Measurements from ENCODE around the gene GLE1.

The GLE1 gene

GRCh38 chr9:128504485-128505413 is at the start of gene GLE1:
Gene GLE1 (plus strand): TSS chr9:128504719. CDS start chr9:128504806, 87 bp downstream.
- DNase-seq, result peak; percentile 95 to 97 (median 96)

GRCh38 chr9:128454991-128455390 is 49.5 kb upstream of the GLE1 start:
- no peak for DNase-seq

GRCh38 chr9:128455849-128456612 is 48.5 kb upstream of the GLE1 start, which contains the start of gene ODF2:
Gene ODF2 (plus strand): TSS chr9:128456006. CDS start chr9:128456092, 86 bp downstream.
- peak; percentile 96 to 99 (median 98) for DNase-seq

GRCh38 chr9:128456613-128457061 is 47.9 kb upstream of the GLE1 start:
- DNase-seq, result peak; percentile 30 to 58 (median 40)

- DNase-seq, result no peak
These were observed 47.3 kb upstream of the GLE1 start for GRCh38 chr9:128457207-128457606.

- no peak for DNase-seq
These were observed 45.5 kb upstream of the GLE1 start for GRCh38 chr9:128459011-128459410.

GRCh38 chr9:128469070-128469469 is 35.4 kb upstream of the GLE1 start:
- DNase-seq, result no peak

- no peak for DNase-seq
These were observed 34.0 kb upstream of the GLE1 start for GRCh38 chr9:128470560-128470959.

GRCh38 chr9:128473104-128473503 is 31.4 kb upstream of the GLE1 start:
- no peak for DNase-seq

- DNase-seq, result no peak
These were observed 28.7 kb upstream of the GLE1 start for GRCh38 chr9:128475867-128476266.

- no peak for DNase-seq
These were observed 25.3 kb upstream of the GLE1 start for GRCh38 chr9:128479262-128479661.

GRCh38 chr9:128481561-128481960 is 23.0 kb upstream of the GLE1 start:
- no peak for DNase-seq

GRCh38 chr9:128482186-128482585 is 22.3 kb upstream of the GLE1 start:
- DNase-seq, result no peak

- no peak for DNase-seq
These were observed 19.7 kb upstream of the GLE1 start for GRCh38 chr9:128484686-128485413.

GRCh38 chr9:128485414-128485855 is 19.1 kb upstream of the GLE1 start:
- no peak for DNase-seq

GRCh38 chr9:128486201-128486600 is 18.3 kb upstream of the GLE1 start:
- DNase-seq, result no peak

GRCh38 chr9:128493424-128493823 is 11.1 kb upstream of the GLE1 start:
- no peak for DNase-seq

GRCh38 chr9:128494108-128494745 is 10.3 kb upstream of the GLE1 start:
- DNase-seq, result no peak

- no peak for DNase-seq
These were observed 9.8 kb upstream of the GLE1 start for GRCh38 chr9:128494746-128495129.

GRCh38 chr9:128495296-128495695 is 9.2 kb upstream of the GLE1 start:
- DNase-seq, result no peak

- no peak for DNase-seq
These were observed 8.6 kb upstream of the GLE1 start for GRCh38 chr9:128495804-128496417.
